HTR-8/SVneo (cell line): Measurements from ENCODE around the gene INS.

Source experiments
- DNase-seq: peaks from one replicate; pipeline ENCODE4 v3.0.0; 2011; ENCODE audit warnings: low spot score, mixed read lengths; ENCODE audit not compliant: insufficient read length
- FAIRE-seq: peaks from 2 replicates; lab custom pipeline; 2011; peaks lifted over from hg19 to GRCh38; lab: Jason Lieb, UNC

The INS gene

GRCh38 chr11:2137202-2138067 lies 23.6 kb downstream of the INS start:
- peak; percentile 86 for FAIRE-seq

GRCh38 chr11:2136952-2137201 lies 24.1 kb downstream of the INS start:
- FAIRE-seq (no peak), DNase-seq (no peak)

More at GRCh38 chr11:2137202-2138067, 23.6 kb downstream of the INS start:
- peak; percentile 85 for DNase-seq

GRCh38 chr11:2136209-2136951 lies 24.6 kb downstream of the INS start:
- FAIRE-seq, result no peak
- no peak for DNase-seq

GRCh38 chr11:2135648-2136201 lies 25.3 kb downstream of the INS start:
- FAIRE-seq (no peak), DNase-seq (no peak)

GRCh38 chr11:2135018-2135569 lies 25.9 kb downstream of the INS start:
- FAIRE-seq, result no peak
- DNase-seq, result no peak

GRCh38 chr11:2134022-2135010 lies 26.7 kb downstream of the INS start:
- FAIRE-seq, result no peak
- DNase-seq, result no peak

- no peak for DNase-seq
- no peak for FAIRE-seq
Observed at GRCh38 chr11:2133241-2134021, 27.6 kb downstream of the INS start.

- no peak for DNase-seq
- FAIRE-seq, result no peak
Observed at GRCh38 chr11:2132874-2133240, 28.2 kb downstream of the INS start.

- no peak for FAIRE-seq
- DNase-seq, result no peak
Observed at GRCh38 chr11:2132246-2132645, 28.8 kb downstream of the INS start.

- DNase-seq, result no peak
- peak; percentile 97 for FAIRE-seq
Observed at GRCh38 chr11:2131371-2132236, 29.4 kb downstream of the INS start.

- DNase-seq (no peak), FAIRE-seq (no peak)
Observed at GRCh38 chr11:2130881-2131352, 30.1 kb downstream of the INS start.

GRCh38 chr11:2129699-2130366 lies 31.2 kb downstream of the INS start:
- DNase-seq (no peak), FAIRE-seq (no peak)

GRCh38 chr11:2129308-2129698 lies 31.7 kb downstream of the INS start:
- no peak for DNase-seq
- no peak for FAIRE-seq

GRCh38 chr11:2128511-2129307 lies 32.3 kb downstream of the INS start:
- DNase-seq (no peak), FAIRE-seq (no peak)

GRCh38 chr11:2128130-2128510 lies 32.9 kb downstream of the INS start:
- DNase-seq (no peak), FAIRE-seq (no peak)

GRCh38 chr11:2127482-2128129 lies 33.4 kb downstream of the INS start:
- no peak for DNase-seq
- FAIRE-seq, result no peak
